Embryonic facial prominence (tissue), 1 donor: ENCODE measurements around the gene GNAS.
A peak's percentile ranks its signal among the peaks of the same experiment; 100 is the strongest.
"Not testable (repeated sequence)": the region's sequence is repeated elsewhere in the genome, so short reads cannot be mapped to it uniquely, and the experiment has no call there.

Experiments
- DNase-seq: peaks from one replicate; pipeline ENCODE4 v3.0.0-alpha.2; 2016; ENCODE audit errors: extremely low spot score

Gene GNAS

DNA sequence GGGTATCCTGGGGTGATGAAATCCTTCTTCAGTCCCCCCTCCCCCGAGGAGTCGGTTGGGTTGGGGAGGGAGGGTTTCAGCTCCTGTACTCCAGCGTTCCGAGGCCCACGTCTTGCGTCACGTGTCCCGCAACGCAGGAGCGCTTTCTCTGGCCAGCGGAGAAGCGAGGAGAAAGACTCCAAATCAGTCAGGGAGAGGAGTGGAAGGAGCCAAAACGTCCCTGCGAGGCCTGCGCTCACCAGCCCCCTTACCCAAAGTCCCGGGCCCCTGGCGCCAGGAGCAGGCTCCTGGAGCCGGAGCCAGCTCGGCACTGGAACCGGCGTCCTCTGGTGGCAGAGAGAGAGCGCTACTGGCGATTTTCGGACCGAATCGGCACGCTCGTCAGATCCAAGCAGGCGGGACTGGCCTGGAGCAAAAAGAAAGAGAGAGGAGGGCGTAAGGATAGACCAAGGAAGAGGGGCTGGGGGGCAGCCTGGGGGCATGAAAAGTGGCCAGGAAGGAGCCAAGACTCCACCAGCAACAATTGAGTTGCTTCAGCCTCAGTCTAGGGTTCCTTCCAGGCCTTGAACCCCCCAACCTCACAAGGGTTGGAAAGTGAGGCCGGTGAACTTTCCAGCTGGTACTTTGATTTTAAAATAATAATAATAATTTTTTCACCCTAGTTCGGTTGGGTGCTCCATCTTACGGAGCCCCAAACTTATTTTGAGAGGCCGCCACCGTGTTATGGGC is at the start of gene GNAS:
Gene GNAS, plus strand, starts transcription at position 174 of the 729 bp plus-strand sequence.
- peak; percentile 41 for DNase-seq

GRCh38 chr20:58803533-58803932 is 49.0 kb upstream of the GNAS start:
- DNase-seq, result no peak

DNA sequence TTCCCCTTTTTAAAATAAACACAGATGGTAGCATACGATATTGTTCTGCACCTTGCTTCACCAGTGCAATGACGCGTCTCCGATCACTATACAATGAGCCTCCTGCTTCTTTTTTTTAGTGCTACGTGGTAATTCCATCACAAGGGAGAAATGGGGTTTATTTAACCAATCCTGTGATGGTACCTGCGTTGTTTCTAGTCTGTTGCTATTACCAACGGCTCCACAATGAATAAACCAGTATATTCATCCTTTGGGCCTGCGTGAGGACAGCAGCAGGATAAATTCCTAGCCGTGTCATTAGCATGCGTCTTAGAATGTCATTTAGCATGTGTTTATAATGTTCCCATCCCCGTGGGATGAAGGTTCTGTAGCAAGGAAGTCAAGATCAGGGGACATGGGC is 44.7 kb upstream of the GNAS start:
- no peak for DNase-seq

DNA sequence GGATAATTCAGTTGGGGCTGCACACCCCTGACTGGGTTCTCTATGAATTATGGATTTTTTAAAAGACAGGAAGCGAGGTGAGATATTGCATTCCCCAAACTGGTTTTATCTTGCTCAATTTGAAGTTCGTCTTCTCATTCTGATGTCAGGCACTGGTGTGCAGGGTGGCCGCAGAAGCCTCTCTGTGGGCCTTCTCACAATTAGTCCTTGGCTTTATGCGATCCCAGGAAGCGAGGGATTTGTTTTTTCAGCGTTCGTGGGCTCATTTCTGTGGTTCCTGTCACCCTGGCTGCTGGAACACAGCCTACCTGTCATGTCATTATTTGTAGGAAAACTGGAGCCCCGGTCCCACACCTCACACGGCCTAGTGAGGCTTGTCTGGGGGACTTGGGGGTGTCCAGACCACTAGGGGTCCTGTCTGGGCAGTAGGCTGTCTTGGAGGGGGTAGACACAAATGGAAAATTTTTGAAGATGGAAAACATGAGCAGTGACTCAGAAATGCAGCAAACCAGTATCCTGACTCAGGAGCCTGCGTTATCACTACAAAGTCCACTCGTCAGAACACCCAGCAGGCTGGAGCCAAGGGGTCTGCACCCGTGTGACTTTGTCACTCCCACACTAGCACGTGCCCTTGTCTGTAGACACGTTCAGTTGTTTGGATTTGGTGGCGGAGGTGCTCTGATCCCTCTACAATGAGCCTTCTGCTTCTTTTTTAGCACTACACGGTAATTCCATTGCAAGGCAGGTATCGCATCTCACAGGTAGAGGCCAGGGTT is 44.1 kb upstream of the GNAS start:
- DNase-seq, result no peak

- no peak for DNase-seq
These were observed 42.2 kb upstream of the GNAS start for GRCh38 chr20:58810116-58810878.

- DNase-seq, result no peak
These were observed 41.7 kb upstream of the GNAS start for GRCh38 chr20:58810879-58811250.

- no peak for DNase-seq
These were observed 41.2 kb upstream of the GNAS start for GRCh38 chr20:58811334-58811733.

DNA sequence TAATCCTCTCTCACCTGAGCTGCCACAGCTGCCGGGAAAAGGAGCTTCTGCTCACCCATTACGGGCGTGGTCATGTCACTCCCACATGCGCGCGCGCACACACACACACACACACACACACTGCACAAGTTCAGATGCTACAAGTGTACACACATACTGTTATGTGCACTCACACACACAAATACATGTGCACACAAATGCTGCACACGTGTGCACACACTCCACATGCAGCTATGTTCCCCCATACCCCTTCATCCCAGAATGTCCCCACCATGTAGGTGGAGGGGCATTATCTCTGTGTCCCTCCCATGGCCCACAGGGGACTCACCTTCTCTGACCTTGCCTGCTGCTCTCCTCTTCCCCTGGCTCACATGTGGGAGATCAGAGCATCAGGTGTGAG is 39.1 kb upstream of the GNAS start:
- no peak for DNase-seq

GRCh38 chr20:58815448-58815847 is 37.1 kb upstream of the GNAS start:
- no peak for DNase-seq

- DNase-seq, result no peak
These were observed 36.5 kb upstream of the GNAS start for GRCh38 chr20:58816051-58816450.

DNA sequence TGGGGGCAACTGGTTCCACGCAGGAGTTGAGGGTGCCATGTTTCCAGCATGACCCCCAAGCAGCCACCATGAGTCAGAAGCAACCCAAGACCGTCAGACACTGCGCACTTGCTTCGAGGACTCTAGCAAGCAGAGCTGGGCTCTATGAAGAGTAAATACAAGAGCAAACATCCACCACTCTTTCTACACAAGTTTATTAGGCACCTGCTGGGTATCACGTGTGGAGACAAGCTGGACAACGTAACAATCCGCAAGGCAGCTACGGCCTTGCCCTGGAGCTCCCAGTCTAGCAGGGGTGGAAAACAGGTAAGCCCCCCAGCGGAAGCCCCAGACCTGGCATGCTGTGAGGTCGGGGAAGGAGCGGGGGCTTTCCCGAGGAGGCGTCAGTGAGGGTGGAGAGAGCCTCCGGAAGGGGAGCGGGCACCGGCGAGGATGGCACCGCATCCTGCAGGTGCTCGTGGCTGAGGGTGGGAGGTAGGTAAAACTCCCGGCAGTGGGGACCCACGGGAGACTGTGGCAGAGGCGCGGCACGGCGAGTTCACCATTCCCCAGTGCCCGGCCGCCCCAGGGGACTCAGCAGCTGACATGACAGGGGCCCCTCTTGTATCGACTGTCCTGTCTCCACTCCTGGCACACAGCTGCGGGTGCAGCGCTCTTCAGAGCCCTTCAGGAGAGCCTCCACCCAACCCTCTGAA is 35.4 kb upstream of the GNAS start:
- no peak for DNase-seq

GRCh38 chr20:58817748-58818147 is 34.8 kb upstream of the GNAS start:
- no peak for DNase-seq

DNA sequence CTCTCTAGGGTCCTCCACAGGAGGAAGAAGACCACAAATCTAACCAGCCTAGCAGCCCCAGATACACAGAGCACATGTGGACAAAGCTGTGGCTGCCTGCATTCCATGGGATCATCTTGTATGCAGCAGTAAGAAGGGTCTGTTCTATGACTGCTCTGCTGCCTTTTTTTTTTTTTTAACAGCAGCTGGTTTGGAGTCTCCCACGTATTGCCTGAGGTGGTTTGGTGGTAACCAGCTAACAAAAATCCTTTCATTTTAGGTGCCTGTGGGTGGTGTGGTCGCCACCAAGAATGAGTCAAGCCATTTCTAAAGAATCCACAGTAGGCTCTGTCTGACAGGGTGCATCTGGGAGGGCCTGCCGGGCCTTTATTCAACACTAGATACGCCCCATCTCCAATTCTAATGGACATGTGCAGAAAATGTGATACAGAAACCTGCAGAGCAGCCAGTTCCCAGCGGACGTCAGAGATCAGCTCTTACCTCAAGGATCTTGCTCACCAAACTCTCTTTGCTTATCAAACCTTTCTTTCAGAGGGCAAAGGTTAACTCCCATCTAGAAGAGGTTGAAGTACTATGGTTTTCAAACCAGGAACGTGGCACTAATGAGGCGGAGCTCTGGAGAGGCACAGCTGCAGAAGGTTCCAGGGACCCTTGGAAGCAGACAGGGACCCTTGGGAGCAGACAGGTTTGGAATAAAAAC is 33.8 kb upstream of the GNAS start:
- no peak for DNase-seq

DNA sequence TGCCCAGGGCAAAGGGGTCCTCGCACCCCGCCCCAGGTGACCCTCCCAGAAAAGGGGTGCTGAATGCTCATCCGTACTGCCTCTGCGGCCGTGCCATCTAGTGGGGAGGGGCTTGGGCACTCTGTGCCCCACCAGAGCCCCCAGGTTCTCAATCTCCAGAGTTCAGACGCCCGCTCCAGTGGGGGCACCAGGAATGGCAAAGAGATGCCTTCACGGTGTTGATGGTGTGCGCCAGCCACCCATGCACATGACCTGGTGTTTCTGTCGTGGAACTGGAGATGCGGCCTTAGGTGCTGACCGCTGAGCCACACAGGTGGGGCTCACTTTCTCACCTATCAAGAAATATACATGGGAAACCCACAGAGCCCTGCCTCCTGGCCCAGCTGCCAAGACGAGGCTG is 32.6 kb upstream of the GNAS start:
- DNase-seq, result no peak

DNA sequence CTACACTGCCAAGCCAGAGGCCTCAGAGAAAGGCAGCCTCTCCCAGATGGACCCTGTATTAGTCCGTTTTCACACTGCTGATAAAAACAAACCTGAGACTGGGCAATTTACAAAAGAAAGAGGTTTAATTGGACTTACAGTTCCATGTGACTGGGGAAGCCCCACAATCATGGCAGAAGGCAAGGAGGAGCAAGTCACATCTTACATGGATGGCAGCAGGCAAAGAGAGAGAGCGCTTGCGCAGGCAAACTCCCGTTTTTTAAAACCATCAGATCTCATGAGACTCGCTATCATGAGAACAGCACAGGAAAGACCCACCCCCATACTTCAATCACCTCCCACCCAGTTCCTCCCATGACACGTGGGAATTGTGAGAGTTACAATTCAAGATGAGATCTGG is 32.0 kb upstream of the GNAS start:
- DNase-seq, result not testable (repeated sequence)

DNA sequence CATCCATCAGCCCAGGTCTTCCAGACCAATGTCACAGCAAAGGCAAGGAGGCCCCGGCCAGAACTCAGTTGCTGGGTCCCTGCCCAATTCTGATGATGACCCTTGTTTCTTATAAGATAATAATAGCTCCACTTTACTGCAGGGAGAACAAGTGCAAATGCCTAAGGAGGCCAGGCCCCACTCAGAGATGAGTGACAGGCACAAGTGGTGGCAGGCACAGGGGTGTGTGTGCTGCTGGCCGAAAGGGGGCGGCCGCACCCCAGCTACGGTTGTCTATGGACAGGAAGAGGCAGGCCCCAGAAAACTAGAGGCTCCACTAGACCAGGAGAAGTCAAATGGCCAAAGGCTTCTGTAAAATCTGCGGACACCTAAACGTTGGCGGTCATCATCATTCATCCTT is 30.4 kb upstream of the GNAS start:
- DNase-seq, result no peak

DNA sequence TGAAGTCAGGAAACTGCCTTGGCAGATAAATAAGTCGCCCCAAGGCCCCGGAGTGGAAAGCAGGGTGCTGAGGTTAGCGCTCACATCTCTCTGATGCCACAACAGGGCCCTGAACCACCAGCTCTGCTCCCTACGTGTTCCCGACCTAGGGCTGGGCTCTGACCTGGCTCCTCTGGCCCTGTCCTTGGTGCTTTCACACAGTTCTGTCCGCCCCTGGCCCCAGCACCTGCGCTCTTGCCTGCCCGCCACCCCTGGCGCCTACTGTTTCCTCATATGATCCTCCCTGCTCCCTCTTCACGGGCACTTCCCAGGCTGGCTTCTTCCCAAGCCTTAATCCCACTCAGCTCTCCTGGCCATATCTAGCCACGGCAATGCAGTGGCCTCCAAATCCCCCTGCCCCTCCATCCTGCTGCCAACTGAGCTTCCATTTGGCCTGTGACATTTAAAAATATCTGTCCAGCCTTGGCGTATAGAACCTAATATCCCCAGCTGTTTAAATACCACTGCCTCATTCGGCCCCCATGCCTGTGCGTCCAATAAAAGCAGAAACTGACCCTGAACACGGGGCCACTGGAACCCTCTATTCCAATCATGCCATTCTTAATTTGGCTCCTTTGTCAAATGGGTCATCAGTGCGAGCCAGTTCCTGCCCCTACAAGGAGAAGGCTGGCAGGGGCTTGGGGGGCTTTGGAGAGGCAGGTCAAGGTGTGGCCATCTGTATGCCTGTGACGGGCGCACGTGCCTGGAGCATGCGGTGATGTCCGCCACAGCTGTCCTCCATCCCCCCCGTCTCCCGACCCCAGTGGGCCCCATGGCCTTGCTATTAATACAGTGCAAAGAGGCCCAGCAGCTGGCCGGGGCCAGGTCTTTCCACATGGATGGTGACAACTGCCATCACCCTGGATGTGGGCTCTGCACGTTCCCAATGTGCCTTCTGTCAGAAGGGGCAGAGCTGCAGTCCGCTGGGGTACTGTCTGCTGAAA is 29.5 kb upstream of the GNAS start:
- DNase-seq, result no peak

DNA sequence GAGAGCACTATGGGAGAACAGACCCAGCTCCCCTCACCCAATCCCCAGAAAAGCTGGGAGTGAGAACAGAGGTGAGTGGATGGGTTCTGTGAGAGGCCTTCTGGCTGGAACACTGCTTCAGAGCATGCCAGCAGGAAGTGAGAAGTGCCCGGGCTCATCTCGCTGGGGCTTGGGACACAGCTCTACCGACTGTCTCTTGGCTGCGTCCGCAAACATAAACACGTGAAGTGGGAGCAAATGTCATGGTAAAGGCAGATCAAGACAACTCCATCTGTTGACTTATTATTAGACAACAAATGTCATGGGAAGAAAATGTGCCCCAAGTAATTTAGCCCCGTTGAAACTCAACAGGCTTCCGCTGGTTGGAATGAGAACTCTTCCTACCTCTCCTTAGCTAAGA is 27.7 kb upstream of the GNAS start:
- DNase-seq, result no peak

- DNase-seq, result no peak
These were observed 27.1 kb upstream of the GNAS start for GRCh38 chr20:58825450-58825849.

GRCh38 chr20:58826271-58826670 is 26.2 kb upstream of the GNAS start:
- no peak for DNase-seq
